Measurements from ENCODE around the gene NKX6-2.

DNA sequence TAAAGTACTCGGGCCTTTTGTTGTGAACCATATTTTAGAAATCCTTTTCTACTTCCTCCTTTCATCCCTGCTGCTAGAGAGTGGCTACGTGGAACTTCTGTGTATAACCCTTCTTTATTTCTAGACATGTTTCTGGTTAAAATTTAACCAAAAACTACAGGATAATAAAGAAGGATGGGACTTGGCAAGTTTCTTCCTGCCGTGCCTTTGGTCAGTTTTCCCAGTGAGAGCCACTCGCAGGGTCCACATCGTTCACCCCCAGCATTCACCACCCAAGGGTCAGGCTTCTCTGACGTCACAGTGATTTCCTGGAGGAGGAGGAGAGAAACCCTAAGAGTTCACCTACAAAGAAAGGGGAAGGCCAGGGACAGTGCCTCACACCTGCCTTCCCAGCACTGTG, 45.4 kb downstream of the NKX6-2 start:
- TF ChIP-seq, protein P1, sequence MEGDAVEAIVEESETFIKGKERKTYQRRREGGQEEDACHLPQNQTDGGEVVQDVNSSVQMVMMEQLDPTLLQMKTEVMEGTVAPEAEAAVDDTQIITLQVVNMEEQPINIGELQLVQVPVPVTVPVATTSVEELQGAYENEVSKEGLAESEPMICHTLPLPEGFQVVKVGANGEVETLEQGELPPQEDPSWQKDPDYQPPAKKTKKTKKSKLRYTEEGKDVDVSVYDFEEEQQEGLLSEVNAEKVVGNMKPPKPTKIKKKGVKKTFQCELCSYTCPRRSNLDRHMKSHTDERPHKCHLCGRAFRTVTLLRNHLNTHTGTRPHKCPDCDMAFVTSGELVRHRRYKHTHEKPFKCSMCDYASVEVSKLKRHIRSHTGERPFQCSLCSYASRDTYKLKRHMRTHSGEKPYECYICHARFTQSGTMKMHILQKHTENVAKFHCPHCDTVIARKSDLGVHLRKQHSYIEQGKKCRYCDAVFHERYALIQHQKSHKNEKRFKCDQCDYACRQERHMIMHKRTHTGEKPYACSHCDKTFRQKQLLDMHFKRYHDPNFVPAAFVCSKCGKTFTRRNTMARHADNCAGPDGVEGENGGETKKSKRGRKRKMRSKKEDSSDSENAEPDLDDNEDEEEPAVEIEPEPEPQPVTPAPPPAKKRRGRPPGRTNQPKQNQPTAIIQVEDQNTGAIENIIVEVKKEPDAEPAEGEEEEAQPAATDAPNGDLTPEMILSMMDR (IDR thresholded peaks at IDR 0.05) = no peak
- no peak for TF ChIP-seq POLR2A (IDR thresholded peaks at IDR 0.05; ENCODE audit: low read depth)
- no peak for TF ChIP-seq POLR2AphosphoS5 (IDR thresholded peaks at IDR 0.05)
